K562 (cell line): ENCODE data around the gene ATP5MC3. TPM values are rescaled to one million over a fixed set of nuclear protein-coding genes. Genes with fewer than 3 reads are reported as not detected.
A peak's percentile ranks its signal among the peaks of the same experiment; 100 is the strongest.

Experiments
- BRD9 ChIP-seq: fragments of 450-650 bp; IDR thresholded peaks from 2 replicates; pipeline ENCODE4 v1.6.1; 2018; ENCODE audit warnings: low read depth; ENCODE audit not compliant: partially characterized antibody
- DDX20 ChIP-seq: fragments of 450-650 bp; IDR thresholded peaks from 2 replicates; pipeline ENCODE4 v1.6.1; 2016; ENCODE audit warnings: missing genetic modification characterization, low read depth, mild to moderate bottlenecking, missing compliant biosample characterization, moderate library complexity
- DMBX1 ChIP-seq: fragments of 250-450 bp; sonication (Bioruptor Pico); IDR thresholded peaks from 2 replicates; pipeline ENCODE4 v1.8.0; 2022; ENCODE audit warnings: inconsistent platforms, mild to moderate bottlenecking, moderate library complexity, borderline replicate concordance
- HMGN3 ChIP-seq: IDR thresholded peaks from 2 replicates; pipeline ENCODE4 v1.6.1; 2011; ENCODE audit warnings: borderline replicate concordance, low read depth, mild to moderate bottlenecking, mixed read lengths, low read length; ENCODE audit not compliant: insufficient read length; ENCODE audit errors: extremely low read depth
- IFI16 ChIP-seq: fragments of 250-450 bp; sonication (Bioruptor Pico); IDR thresholded peaks from 2 replicates; pipeline ENCODE4 v2.1.2; 2022; ENCODE audit warnings: mild to moderate bottlenecking, inconsistent platforms
- KLF10 ChIP-seq: fragments of 250-450 bp; sonication (Bioruptor Pico); IDR thresholded peaks from 2 replicates; pipeline ENCODE4 v1.6.1; 2021; ENCODE audit warnings: matching md5 sums
- MED1 ChIP-seq: sonication (generic); formaldehyde crosslinking; IDR thresholded peaks from 2 replicates; pipeline ENCODE4 v1.8.1; 2023; ENCODE audit warnings: missing genetic modification reagents, borderline replicate concordance
- MEIS2 ChIP-seq: fragments of 450-650 bp; IDR thresholded peaks from 2 replicates; pipeline ENCODE4 v1.6.1; 2014; ENCODE audit warnings: mild to moderate bottlenecking; ENCODE audit not compliant: partially characterized antibody
- MLLT1 ChIP-seq, 2 experiments: fragments of 450-650 bp; IDR thresholded peaks; 2 replicates each; pipeline ENCODE4 v1.6.1; 2016
- MTA3 ChIP-seq: fragments of 450-650 bp; formaldehyde crosslinking; IDR thresholded peaks from 2 replicates; pipeline ENCODE4 v1.6.1; 2017; ENCODE audit warnings: mild to moderate bottlenecking, borderline replicate concordance
- MXI1 ChIP-seq: IDR thresholded peaks from 2 replicates; pipeline ENCODE4 v1.6.1; 2011; ENCODE audit warnings: low read depth, mild to moderate bottlenecking, improper control_type of control experiment, low read length
- RAD51 ChIP-seq: fragments of 450-650 bp; IDR thresholded peaks from 2 replicates; pipeline ENCODE4 v1.7.1; 2016; ENCODE audit warnings: low read depth, mild to moderate bottlenecking, borderline replicate concordance
- SPI1 ChIP-seq: IDR thresholded peaks from 2 replicates; pipeline ENCODE4 v1.6.1; 2011; ENCODE audit warnings: low read depth, low read length, control low read depth, borderline replicate concordance
- TAF1 ChIP-seq: IDR thresholded peaks from 2 replicates; pipeline ENCODE4 v1.6.1; 2011; ENCODE audit warnings: mild to moderate bottlenecking, low read length, moderate library complexity; ENCODE audit not compliant: insufficient read depth, control insufficient read depth, severe bottlenecking; ENCODE audit errors: extremely low read depth
- ZNF140 ChIP-seq: fragments of 250-450 bp; sonication (Bioruptor Pico); IDR thresholded peaks from 2 replicates; pipeline ENCODE4 v1.8.0; 2021; ENCODE audit warnings: moderate library complexity, mild to moderate bottlenecking, inconsistent platforms
- ZNF174 ChIP-seq: fragments of 250-450 bp; sonication (Bioruptor Pico); IDR thresholded peaks from 2 replicates; pipeline ENCODE4 v1.4.0; 2020; ENCODE audit warnings: mild to moderate bottlenecking
- ZNF263 ChIP-seq: sonication (generic); formaldehyde crosslinking; IDR thresholded peaks from 2 replicates; pipeline ENCODE4 v1.8.0; 2022; ENCODE audit warnings: mild to moderate bottlenecking, missing genetic modification reagents, borderline replicate concordance
- ZNF347 ChIP-seq: fragments of 450-650 bp; formaldehyde crosslinking; IDR thresholded peaks from 2 replicates; pipeline ENCODE4 v1.4.0; 2020; ENCODE audit warnings: low read depth, mild to moderate bottlenecking, moderate library complexity
- ZNF57 ChIP-seq: fragments of 450-650 bp; formaldehyde crosslinking; IDR thresholded peaks from 2 replicates; pipeline ENCODE4 v1.4.0; 2020; ENCODE audit warnings: mild to moderate bottlenecking, moderate library complexity
- ZNF644 ChIP-seq: fragments of 200-800 bp; sonication (Bioruptor generic); IDR thresholded peaks from 2 replicates; pipeline ENCODE4 v1.6.1; 2016; ENCODE audit warnings: low read depth, missing genetic modification characterization, missing compliant biosample characterization
- polyA plus RNA-seq, 8 experiments: library from polyadenylated mRNA; depleted of rRNA in 4 of 8; stranded (reverse) in 5 of 8; unstranded in 3 of 8; fragments of >200 nt; fragmentation: Nextera tagmentation in 2 of 8; fragmentation: Illumina TruSeq in 1 of 8; extraction: Ambion mirVana in 2 of 8; extraction: Trizol in 1 of 8; gene quantifications; 2 replicates each; pipeline versions ENCODE4 v1.2.1 to v1.2.3, GENCODE V29; 2011 to 2014; ENCODE audit warnings: inconsistent platforms in 1 of 8, missing spikeins in 1 of 8
- total RNA-seq, 7 experiments: library from RNA; depleted of rRNA in 6 of 7; stranded (reverse); fragments of >200 nt in 6 of 7; fragmentation: Illumina TruSeq in 2 of 7; extraction: Trizol in 2 of 7; gene quantifications; 2 replicates each; pipeline versions ENCODE4 v1.2.1 to v1.2.3, GENCODE V29; 2011 to 2021; ENCODE audit warnings: low replicate concordance in 1 of 7
- TF ChIP-seq, protein P1 (sequence below): sonication (generic); formaldehyde crosslinking; IDR thresholded peaks from 2 replicates; pipeline ENCODE4 v1.8.0; 2022; ENCODE audit warnings: missing genetic modification reagents, mild to moderate bottlenecking, moderate library complexity, borderline replicate concordance
- TF ChIP-seq, protein P2 (sequence below): fragments of 450-650 bp; IDR thresholded peaks from 2 replicates; pipeline ENCODE4 v1.6.1; 2017; ENCODE audit warnings: mild to moderate bottlenecking, moderate library complexity

ATP5MC3 gene
- total and polyA plus RNA-seq, 9 of the 15 experiments (the other 6 are each of a cell fraction or from before 2014, with no cell fraction given) = 423 to 2,565 (median 1,012) TPM

- TF ChIP-seq BRD9 (peak; percentile 89), MXI1 (0 out of 2 replicates have a peak, but pooled peaks have one; percentile 44), ZNF347 (CRISPR knock-in tag) (no peak), MTA3 (peak; percentile 98), ZNF644 (tag) (no peak), DDX20 (tag) (no peak), DMBX1 (CRISPR knock-in tag) (no peak; the same call in 1 of the 2 replicates), ZNF57 (CRISPR knock-in tag) (no peak), ZNF174 (CRISPR knock-in tag) (no peak), MLLT1 (IDR thresholded peaks at IDR 0.05) (0 out of 4 replicates have a peak, but pooled peaks of 1 of the 2 experiments have one; percentile 30), KLF10 (CRISPR knock-in tag) (no peak), SPI1 (peak; percentile 55; the same call in 1 of the 2 replicates), IFI16 (CRISPR knock-in tag) (no peak), ZNF263 (CRISPR knock-in tag) (peak; percentile 70), ZNF140 (CRISPR knock-in tag) (no peak), HMGN3 (peak; percentile 55), TAF1 (peak; percentile 98), MED1 (no peak), MEIS2 (peak; percentile 69), RAD51 (peak; percentile 22; the same call in 1 of the 2 replicates)
- TF ChIP-seq, protein P1, sequence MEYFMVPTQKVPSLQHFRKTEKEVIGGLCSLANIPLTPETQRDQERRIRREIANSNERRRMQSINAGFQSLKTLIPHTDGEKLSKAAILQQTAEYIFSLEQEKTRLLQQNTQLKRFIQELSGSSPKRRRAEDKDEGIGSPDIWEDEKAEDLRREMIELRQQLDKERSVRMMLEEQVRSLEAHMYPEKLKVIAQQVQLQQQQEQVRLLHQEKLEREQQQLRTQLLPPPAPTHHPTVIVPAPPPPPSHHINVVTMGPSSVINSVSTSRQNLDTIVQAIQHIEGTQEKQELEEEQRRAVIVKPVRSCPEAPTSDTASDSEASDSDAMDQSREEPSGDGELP (CRISPR knock-in tag) = peak; percentile 81
- TF ChIP-seq, protein P2, sequence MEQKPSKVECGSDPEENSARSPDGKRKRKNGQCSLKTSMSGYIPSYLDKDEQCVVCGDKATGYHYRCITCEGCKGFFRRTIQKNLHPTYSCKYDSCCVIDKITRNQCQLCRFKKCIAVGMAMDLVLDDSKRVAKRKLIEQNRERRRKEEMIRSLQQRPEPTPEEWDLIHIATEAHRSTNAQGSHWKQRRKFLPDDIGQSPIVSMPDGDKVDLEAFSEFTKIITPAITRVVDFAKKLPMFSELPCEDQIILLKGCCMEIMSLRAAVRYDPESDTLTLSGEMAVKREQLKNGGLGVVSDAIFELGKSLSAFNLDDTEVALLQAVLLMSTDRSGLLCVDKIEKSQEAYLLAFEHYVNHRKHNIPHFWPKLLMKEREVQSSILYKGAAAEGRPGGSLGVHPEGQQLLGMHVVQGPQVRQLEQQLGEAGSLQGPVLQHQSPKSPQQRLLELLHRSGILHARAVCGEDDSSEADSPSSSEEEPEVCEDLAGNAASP = peak; percentile 78; the same call in 1 of the 2 replicates
These were observed at the start of gene ATP5MC3 (continued) for GRCh38 chr2:175181104-175181876.
